ENCODE data around the gene YBX3. TPM values are rescaled to one million over a fixed set of nuclear protein-coding genes. Genes with fewer than 3 reads are reported as not detected.

The YBX3 gene
- polyA plus RNA-seq, 2 of the 4 experiments (the other 2 are of a cell fraction): 140 to 150 TPM

DNA sequence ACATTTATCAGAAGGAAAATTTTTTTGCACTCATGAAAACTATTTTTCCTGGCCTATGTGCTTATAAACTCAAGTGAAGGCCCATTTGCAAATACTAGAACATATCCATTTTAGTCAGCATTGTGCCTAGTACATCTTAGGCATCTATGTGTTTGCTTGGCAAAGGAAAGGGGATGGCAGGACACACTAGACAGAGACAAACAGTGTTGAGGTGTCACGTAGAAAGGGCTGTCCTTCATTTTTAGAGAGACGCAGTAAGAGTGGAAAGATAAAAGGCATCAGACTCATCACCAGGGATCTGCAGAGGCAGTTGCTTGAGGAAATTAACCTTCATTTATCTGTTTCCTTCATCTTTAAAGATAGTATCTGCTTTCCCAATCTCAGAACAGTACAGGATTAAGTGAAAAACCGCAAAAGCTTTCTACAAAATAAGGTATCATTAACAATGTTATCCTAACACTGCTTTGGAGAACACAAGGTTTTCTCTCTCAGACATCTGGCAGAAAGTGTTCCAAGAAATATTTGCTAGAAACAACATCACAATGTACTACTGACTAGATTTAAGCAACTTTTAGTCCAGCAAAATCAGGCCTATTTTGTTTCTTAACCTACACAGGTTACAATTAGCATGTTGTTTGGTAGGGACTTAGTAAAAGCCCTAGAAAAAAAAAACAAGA is 2.0 kb downstream of the YBX3 start:
- Histone ChIP-seq H3K4me3 (peak overlapping the region; percentile 93), H3K4me1 (peaks cover 57% of the 10 kb centered on the region), H3K9me3 (no peaks in the 10 kb centered on the region), H3K27ac (peak overlapping the region; percentile 94 to 99; a peak in 5 of 6 replicates), H3K4me2 (peak overlapping the region; percentile 80)
- 50% methylated on average over 3 of the region's 3 CpGs for WGBS (ENCODE audit: missing lambda C conversion rate)
- ChIA-PET POLR2A (interaction anchor here (0.9 kb wide), 1 partner anchor 450 kb away, joined by 3 read pairs; the partner anchor contains the start of gene SMIM10L1), CTCF (interaction anchor here (1.2 kb wide), 1 partner anchor 11 kb away, joined by 3 read pairs; no protein-coding TSS in a partner anchor)
- DNase-seq (ENCODE audit: low read depth in 1 of 2, low spot score in 1 of 2) (no peak), ATAC-seq (no peak), FAIRE-seq (no peak)
- no peak for TF ChIP-seq HOXA7 (CRISPR knock-in tag; IDR thresholded peaks at IDR 0.05)
- no peak for TF ChIP-seq JUNB (IDR thresholded peaks at IDR 0.05)
- TF ChIP-seq BHLHE40 (IDR thresholded peaks at IDR 0.05; ENCODE audit: low read depth, low read length): no peak
- TF ChIP-seq NPAS2 (CRISPR knock-in tag; IDR thresholded peaks at IDR 0.05; ENCODE audit: borderline replicate concordance): no peak
- TF ChIP-seq, protein P1, sequence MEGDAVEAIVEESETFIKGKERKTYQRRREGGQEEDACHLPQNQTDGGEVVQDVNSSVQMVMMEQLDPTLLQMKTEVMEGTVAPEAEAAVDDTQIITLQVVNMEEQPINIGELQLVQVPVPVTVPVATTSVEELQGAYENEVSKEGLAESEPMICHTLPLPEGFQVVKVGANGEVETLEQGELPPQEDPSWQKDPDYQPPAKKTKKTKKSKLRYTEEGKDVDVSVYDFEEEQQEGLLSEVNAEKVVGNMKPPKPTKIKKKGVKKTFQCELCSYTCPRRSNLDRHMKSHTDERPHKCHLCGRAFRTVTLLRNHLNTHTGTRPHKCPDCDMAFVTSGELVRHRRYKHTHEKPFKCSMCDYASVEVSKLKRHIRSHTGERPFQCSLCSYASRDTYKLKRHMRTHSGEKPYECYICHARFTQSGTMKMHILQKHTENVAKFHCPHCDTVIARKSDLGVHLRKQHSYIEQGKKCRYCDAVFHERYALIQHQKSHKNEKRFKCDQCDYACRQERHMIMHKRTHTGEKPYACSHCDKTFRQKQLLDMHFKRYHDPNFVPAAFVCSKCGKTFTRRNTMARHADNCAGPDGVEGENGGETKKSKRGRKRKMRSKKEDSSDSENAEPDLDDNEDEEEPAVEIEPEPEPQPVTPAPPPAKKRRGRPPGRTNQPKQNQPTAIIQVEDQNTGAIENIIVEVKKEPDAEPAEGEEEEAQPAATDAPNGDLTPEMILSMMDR (IDR thresholded peaks at IDR 0.05): no peak
- no peak for TF ChIP-seq TP53 (CRISPR knock-in tag; IDR thresholded peaks at IDR 0.05)
- no peak for TF ChIP-seq EP300 (IDR thresholded peaks at IDR 0.05)
- TF ChIP-seq CHD2 (IDR thresholded peaks at IDR 0.05; ENCODE audit: low read length, partially characterized antibody): no peak
- no peak for TF ChIP-seq EHMT2 (IDR thresholded peaks at IDR 0.05; ENCODE audit: low read depth)
- TF ChIP-seq FOSL2 (IDR thresholded peaks at IDR 0.05): no peak
- TF ChIP-seq FOSL2 (CRISPR knock-in tag; IDR thresholded peaks at IDR 0.05): no peak
- no peak for TF ChIP-seq CEBPB (IDR thresholded peaks at IDR 0.05)
- TF ChIP-seq JUN (IDR thresholded peaks at IDR 0.05): no peak
- no peak for TF ChIP-seq MAZ (IDR thresholded peaks at IDR 0.05; ENCODE audit: borderline replicate concordance, low read depth, low read length)
- no peak for TF ChIP-seq SREBF2 (IDR thresholded peaks at IDR 0.05)
- no peak for TF ChIP-seq SMC3 (IDR thresholded peaks at IDR 0.05)
- TF ChIP-seq, protein P2, sequence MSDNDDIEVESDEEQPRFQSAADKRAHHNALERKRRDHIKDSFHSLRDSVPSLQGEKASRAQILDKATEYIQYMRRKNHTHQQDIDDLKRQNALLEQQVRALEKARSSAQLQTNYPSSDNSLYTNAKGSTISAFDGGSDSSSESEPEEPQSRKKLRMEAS (IDR thresholded peaks at IDR 0.05): no peak
- no peak for TF ChIP-seq ESRRA (IDR thresholded peaks at IDR 0.05; ENCODE audit: borderline replicate concordance, low read length)
- TF ChIP-seq, protein P3, sequence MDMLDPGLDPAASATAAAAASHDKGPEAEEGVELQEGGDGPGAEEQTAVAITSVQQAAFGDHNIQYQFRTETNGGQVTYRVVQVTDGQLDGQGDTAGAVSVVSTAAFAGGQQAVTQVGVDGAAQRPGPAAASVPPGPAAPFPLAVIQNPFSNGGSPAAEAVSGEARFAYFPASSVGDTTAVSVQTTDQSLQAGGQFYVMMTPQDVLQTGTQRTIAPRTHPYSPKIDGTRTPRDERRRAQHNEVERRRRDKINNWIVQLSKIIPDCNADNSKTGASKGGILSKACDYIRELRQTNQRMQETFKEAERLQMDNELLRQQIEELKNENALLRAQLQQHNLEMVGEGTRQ (IDR thresholded peaks at IDR 0.05): no peak
- TF ChIP-seq, protein P4, sequence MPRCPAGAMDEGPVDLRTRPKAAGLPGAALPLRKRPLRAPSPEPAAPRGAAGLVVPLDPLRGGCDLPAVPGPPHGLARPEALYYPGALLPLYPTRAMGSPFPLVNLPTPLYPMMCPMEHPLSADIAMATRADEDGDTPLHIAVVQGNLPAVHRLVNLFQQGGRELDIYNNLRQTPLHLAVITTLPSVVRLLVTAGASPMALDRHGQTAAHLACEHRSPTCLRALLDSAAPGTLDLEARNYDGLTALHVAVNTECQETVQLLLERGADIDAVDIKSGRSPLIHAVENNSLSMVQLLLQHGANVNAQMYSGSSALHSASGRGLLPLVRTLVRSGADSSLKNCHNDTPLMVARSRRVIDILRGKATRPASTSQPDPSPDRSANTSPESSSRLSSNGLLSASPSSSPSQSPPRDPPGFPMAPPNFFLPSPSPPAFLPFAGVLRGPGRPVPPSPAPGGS (IDR thresholded peaks at IDR 0.05): no peak

DNA sequence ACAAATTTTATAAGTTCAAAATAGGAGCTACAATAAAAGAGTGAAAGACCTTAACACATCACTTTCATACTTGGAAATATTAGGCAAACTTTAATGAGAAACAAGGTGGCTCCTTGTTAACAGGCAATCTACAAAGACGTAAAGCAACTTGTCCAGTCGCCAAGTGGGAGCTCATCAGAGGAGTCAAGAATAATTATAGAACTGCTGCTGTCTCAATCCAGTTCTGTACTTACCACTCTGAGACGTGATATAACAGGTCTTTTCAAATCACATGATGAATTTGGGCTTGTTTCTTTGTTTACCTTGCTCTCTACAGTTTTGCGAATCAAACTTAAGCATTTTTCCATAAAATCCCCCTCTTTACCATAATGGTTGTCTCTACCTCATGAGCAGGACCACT is 3.6 kb downstream of the YBX3 start:
- CTCF ChIA-PET: interaction anchor here (1.0 to 2.5 kb wide), 3 partner anchors 31 to 455 kb away, joined by 3 to 11 read pairs (median 3); no protein-coding TSS in a partner anchor

More for the DNA sequence above, 3.6 kb downstream of the YBX3 start:
- ATAC-seq (no peak), FAIRE-seq (no peak), DNase-seq (ENCODE audit: low read depth in 1 of 2, low spot score in 1 of 2) (no peak)
- no peak for TF ChIP-seq HEYL (CRISPR knock-in tag; IDR thresholded peaks at IDR 0.05)
- TF ChIP-seq JUN (IDR thresholded peaks at IDR 0.05): no peak
- no peak for TF ChIP-seq MAFK (IDR thresholded peaks at IDR 0.05; ENCODE audit: partially characterized antibody)
- TF ChIP-seq, protein P5, sequence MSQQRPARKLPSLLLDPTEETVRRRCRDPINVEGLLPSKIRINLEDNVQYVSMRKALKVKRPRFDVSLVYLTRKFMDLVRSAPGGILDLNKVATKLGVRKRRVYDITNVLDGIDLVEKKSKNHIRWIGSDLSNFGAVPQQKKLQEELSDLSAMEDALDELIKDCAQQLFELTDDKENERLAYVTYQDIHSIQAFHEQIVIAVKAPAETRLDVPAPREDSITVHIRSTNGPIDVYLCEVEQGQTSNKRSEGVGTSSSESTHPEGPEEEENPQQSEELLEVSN (IDR thresholded peaks at IDR 0.05; ENCODE audit: borderline replicate concordance, low read depth): no peak
- TF ChIP-seq FOSL2 (IDR thresholded peaks at IDR 0.05): no peak
- TF ChIP-seq FOSL2 (CRISPR knock-in tag; IDR thresholded peaks at IDR 0.05): no peak
- no peak for TF ChIP-seq EP300 (IDR thresholded peaks at IDR 0.05)
- TF ChIP-seq POLR2A (IDR thresholded peaks at IDR 0.05; ENCODE audit: low read length): no peak
- TF ChIP-seq, protein P6, sequence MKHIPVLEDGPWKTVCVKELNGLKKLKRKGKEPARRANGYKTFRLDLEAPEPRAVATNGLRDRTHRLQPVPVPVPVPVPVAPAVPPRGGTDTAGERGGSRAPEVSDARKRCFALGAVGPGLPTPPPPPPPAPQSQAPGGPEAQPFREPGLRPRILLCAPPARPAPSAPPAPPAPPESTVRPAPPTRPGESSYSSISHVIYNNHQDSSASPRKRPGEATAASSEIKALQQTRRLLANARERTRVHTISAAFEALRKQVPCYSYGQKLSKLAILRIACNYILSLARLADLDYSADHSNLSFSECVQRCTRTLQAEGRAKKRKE (CRISPR knock-in tag; IDR thresholded peaks at IDR 0.05; ENCODE audit: low read depth): no peak
- no peak for TF ChIP-seq POLR2AphosphoS2 (conservative IDR thresholded peaks at IDR 0.05; ENCODE audit: low read length)
- no peak for TF ChIP-seq HOXA7 (CRISPR knock-in tag; IDR thresholded peaks at IDR 0.05)
- no peak for TF ChIP-seq ZNF302 (CRISPR knock-in tag; IDR thresholded peaks at IDR 0.05)
- TF ChIP-seq RCOR1 (IDR thresholded peaks at IDR 0.05; ENCODE audit: low read depth, low read length): no peak
- TF ChIP-seq NR3C1 (IDR thresholded peaks at IDR 0.05): no peak
- no peak for TF ChIP-seq ESRRA (IDR thresholded peaks at IDR 0.05; ENCODE audit: borderline replicate concordance, low read length)
- TF ChIP-seq JUNB (IDR thresholded peaks at IDR 0.05): no peak
- TF ChIP-seq TFCP2L1 (CRISPR knock-in tag; IDR thresholded peaks at IDR 0.05): no peak
- TF ChIP-seq, protein P1 (IDR thresholded peaks at IDR 0.05): no peak
- TF ChIP-seq RFX5 (IDR thresholded peaks at IDR 0.05): no peak
- POLR2A ChIA-PET: no interaction called here
- peak overlapping the region; percentile 80 for H3K4me2 ChIP-seq
- WGBS (ENCODE audit: missing lambda C conversion rate): 83% methylated on average over 4 of the region's 4 CpGs
- peaks cover 64% of the 10 kb centered on the region for H3K4me1 ChIP-seq
- H3K27ac ChIP-seq: no peak overlapping the region
- H3K9me3 ChIP-seq: no peaks in the 10 kb centered on the region
- no peak overlapping the region for H3K4me3 ChIP-seq

Data from A549 (cell line).